Ascending aorta (tissue), 2 donors: ENCODE measurements around the gene FLT3. TPM values are rescaled to one million over a fixed set of nuclear protein-coding genes. Genes with fewer than 3 reads are reported as not detected.

Experiments used
- DNase-seq, 2 donors: peaks; one replicate each; pipeline ENCODE4 v3.0.0-alpha.2; 2019; ENCODE audit warnings: low spot score in 2 of 2
- H3K27ac ChIP-seq, 2 donors: fragments of 200-600 bp; sonication (generic); one replicate each; pipeline ENCODE4 v1.5.1; 2016 to 2017; ENCODE audit warnings: mild to moderate bottlenecking in 1 of 2
- H3K27me3 ChIP-seq: fragments of 200-600 bp; sonication (generic); one replicate; pipeline ENCODE4 v1.5.1; 2017
- H3K36me3 ChIP-seq, 2 donors: fragments of 200-600 bp; sonication (generic); one replicate each; pipeline ENCODE4 v1.5.1; 2016
- H3K4me1 ChIP-seq, 2 donors: fragments of 200-600 bp; sonication (generic); one replicate each; pipeline ENCODE4 v1.5.1; 2016 to 2017; ENCODE audit warnings: mild to moderate bottlenecking in 1 of 2
- H3K4me3 ChIP-seq, 2 donors: fragments of 200-600 bp; sonication (generic); one replicate each; pipeline ENCODE4 v1.5.1; 2016 to 2017; ENCODE audit warnings: mild to moderate bottlenecking in 1 of 2
- H3K9me3 ChIP-seq, 2 donors: fragments of 200-600 bp; sonication (generic); one replicate each; pipeline ENCODE4 v1.5.1; 2016
- CTCF ChIP-seq, 3 experiments: fragments of 200-600 bp in 2 of 3; fragments of 450-650 bp in 1 of 3; sonication (generic) in 2 of 3; IDR thresholded peaks; one replicate each; pipeline ENCODE4 v1.5.1; 2016 to 2019; ENCODE audit warnings: antibody characterized with exemption in 3 of 3, mild to moderate bottlenecking in 1 of 3, moderate library complexity in 1 of 3
- intact Hi-C: fragments of 100-400 bp; cut with DNase I; formaldehyde crosslinking; loops from one replicate; pipeline ENCODE4 v1.15.1; 2023
- total RNA-seq: library from RNA; depleted of rRNA; stranded (reverse); fragments of >200 nt; gene quantifications from one replicate; pipeline ENCODE4 v1.1.0, GENCODE V29; 2016

Gene FLT3
- total RNA-seq, 1 donor from 2014 or later, result not detected

- peak in 1 of 2 donors; percentile 44 for DNase-seq
- Histone ChIP-seq H3K9me3 (no peaks in the 10 kb centered on the region), H3K4me3 (no peak overlapping the region), H3K4me1 (peaks cover 4 to 9% of the 10 kb centered on the region in 2 donors), H3K27ac (no peak overlapping the region), H3K36me3 (no peaks in the 10 kb centered on the region), H3K27me3 (peaks cover 15% of the 10 kb centered on the region)
- no peak for TF ChIP-seq CTCF (IDR thresholded peaks at IDR 0.05)
- intact Hi-C loops, result no loop called here
Measured at GRCh38 chr13:27971776-27972477, 128.4 kb downstream of the FLT3 start.

DNA sequence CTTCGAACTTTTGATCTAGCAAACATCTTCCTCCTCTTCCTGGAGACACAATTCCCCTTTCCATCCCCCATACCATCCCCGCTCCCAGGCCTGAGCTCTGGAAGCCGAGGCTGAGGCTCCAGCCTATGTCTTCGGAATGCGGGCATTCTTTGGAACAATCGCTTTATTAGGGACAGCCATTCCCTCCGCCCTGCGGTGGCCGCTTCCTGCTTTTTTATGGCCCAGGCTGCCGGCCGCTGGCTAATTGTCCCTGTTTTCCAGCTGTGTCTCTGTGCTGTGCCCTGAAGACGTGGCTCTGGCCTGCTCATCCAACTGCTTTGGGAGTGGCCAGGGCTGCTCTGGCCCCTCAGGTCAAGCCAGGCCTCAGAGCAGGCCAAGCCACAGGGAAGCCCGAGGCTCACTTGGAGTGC is 129.1 kb downstream of the FLT3 start:
- intact Hi-C loops, result no loop called here
- H3K36me3 ChIP-seq, result no peaks in the 10 kb centered on the region
- no peaks in the 10 kb centered on the region for H3K9me3 ChIP-seq
- H3K27me3 ChIP-seq, result peaks cover 18% of the 10 kb centered on the region
- peak in 1 of 2 donors; percentile 37 for DNase-seq
- H3K27ac ChIP-seq, result no peak overlapping the region
- no peak overlapping the region for H3K4me3 ChIP-seq
- TF ChIP-seq CTCF (IDR thresholded peaks at IDR 0.05), result no peak
- H3K4me1 ChIP-seq, result peaks cover 4 to 9% of the 10 kb centered on the region in 2 donors

DNA sequence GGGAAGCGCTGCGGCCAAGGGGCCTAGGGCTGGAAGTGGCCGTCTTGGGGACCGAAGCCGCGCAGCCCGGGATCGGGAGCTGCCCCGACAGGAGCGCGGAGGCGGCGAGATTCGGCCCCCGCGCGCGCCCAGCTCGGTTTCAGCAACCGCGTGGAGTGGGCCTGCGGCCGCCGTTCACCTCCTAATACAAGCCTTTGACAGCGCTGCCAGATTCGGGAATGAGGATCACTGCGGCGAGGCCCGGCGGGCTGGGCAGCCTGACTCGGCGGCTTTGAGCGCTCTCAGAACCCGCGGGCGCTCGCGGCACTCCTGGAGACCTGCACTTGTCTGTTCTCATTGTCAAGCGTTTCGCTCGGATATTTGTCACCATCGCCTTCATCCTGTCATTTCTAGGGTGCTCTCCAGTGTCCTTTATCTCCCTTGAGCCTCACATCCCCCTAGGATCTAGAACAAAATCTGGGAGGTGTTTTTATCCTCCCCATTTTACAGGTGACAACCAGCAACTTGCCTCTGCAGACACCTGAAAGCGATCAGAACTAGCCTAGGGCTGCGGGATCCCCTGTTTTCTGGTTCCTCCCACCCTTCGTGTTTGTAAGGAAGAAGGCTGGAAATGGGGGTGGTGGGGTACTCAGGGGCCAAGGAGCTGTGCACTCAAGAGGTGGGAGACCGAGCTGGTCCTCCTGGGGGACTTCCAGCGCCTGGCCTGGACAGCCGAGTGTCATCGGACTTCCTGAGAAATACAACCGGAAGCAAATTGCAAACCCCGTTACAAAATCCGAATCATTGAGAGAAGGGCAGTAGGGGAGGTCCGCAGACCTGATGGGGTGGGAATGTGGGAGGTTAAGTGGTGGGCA is 129.8 kb downstream of the FLT3 start:
- peaks cover 21% of the 10 kb centered on the region for H3K27me3 ChIP-seq
- peak in 1 of 2 donors; percentile 37 for DNase-seq
- H3K4me1 ChIP-seq, result peaks cover 4 to 9% of the 10 kb centered on the region in 2 donors
- H3K36me3 ChIP-seq, result no peaks in the 10 kb centered on the region
- TF ChIP-seq CTCF (IDR thresholded peaks at IDR 0.05), result no peak
- H3K4me3 ChIP-seq, result no peak overlapping the region
- H3K9me3 ChIP-seq, result no peaks in the 10 kb centered on the region
- intact Hi-C loops, result no loop called here
- no peak overlapping the region for H3K27ac ChIP-seq

DNA sequence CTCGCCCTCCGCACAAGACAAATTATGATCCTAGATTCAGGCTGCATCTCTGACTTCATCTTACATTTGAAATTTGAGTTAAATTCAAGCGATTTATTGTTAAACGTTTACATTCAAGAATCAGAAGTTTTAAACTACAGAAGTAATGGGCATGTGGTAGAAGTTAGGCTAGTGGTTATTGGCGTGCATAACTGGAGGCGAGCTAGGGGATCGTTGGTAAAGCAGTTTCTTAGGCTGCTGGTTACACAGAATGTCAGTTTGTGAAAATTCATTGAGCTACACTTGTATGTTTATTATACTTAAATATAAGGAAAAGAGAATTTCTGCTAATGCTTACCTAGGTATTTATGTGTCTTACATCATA is 130.5 kb downstream of the FLT3 start:
- Histone ChIP-seq H3K9me3 (no peaks in the 10 kb centered on the region), H3K27me3 (peaks cover 21% of the 10 kb centered on the region), H3K36me3 (no peaks in the 10 kb centered on the region), H3K4me1 (peaks cover 4 to 9% of the 10 kb centered on the region in 2 donors), H3K27ac (no peak overlapping the region), H3K4me3 (no peak overlapping the region)
- DNase-seq, result peak in 1 of 2 donors; percentile 11
- intact Hi-C loops, result no loop called here
- no peak for TF ChIP-seq CTCF (IDR thresholded peaks at IDR 0.05)

- H3K4me1 ChIP-seq, result peaks cover 4 to 9% of the 10 kb centered on the region in 2 donors
- intact Hi-C loops, result no loop called here
- H3K4me3 ChIP-seq, result peak within 1 kb of the TSS; percentile 30 to 39
- DNase-seq, result peak in 1 of 2 donors; percentile 37
- no peaks in the 10 kb centered on the region for H3K9me3 ChIP-seq
- H3K27me3 ChIP-seq, result peaks cover 21% of the 10 kb centered on the region
- H3K36me3 ChIP-seq, result no peaks in the 10 kb centered on the region
- no peak for TF ChIP-seq CTCF (IDR thresholded peaks at IDR 0.05)
- no peak within 1 kb of the TSS for H3K27ac ChIP-seq
Measured at GRCh38 chr13:27969082-27969865, 131.1 kb downstream of the FLT3 start, which contains the start of gene CDX2. Gene CDX2 (minus strand): TSS chr13:27969315. CDS start chr13:27969006, 309 bp downstream.
